Sigmoid colon (tissue), 3 donors: ENCODE measurements around the gene ZNF212.

Experiments
- POLR2A ChIP-seq, 2 donors: fragments of 450-650 bp; IDR thresholded peaks; one replicate each; pipeline ENCODE4 v1.6.1; 2016; ENCODE audit warnings: antibody characterized with exemption in 2 of 2, mild to moderate bottlenecking in 2 of 2, moderate library complexity in 2 of 2
- TF ChIP-seq, protein P1 (sequence below), 4 experiments: fragments of 450-650 bp in 3 of 4; fragments of 200-600 bp in 1 of 4; IDR thresholded peaks; one replicate each; pipeline ENCODE4 v1.5.1; 2016 to 2019; ENCODE audit warnings: antibody characterized with exemption in 4 of 4, mild to moderate bottlenecking in 3 of 4, moderate library complexity in 2 of 4

DNA sequence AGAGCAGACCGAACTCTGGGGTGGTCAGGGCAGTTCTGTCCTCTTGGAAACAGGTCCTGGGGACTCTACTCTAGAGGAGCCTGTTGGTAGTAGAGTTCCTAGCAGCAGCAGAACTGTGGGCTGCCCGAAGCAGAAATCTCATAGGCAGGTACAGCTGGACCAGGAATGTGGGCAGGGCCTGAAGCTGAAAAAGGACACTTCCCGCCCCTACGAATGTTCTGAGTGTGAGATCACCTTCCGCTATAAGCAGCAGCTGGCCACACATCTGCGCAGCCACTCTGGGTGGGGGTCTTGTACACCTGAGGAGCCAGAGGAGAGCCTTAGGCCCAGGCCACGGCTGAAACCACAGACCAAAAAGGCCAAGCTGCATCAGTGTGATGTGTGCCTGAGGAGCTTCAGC lies 14.2 kb downstream of the ZNF212 start:
- TF ChIP-seq, protein P1, sequence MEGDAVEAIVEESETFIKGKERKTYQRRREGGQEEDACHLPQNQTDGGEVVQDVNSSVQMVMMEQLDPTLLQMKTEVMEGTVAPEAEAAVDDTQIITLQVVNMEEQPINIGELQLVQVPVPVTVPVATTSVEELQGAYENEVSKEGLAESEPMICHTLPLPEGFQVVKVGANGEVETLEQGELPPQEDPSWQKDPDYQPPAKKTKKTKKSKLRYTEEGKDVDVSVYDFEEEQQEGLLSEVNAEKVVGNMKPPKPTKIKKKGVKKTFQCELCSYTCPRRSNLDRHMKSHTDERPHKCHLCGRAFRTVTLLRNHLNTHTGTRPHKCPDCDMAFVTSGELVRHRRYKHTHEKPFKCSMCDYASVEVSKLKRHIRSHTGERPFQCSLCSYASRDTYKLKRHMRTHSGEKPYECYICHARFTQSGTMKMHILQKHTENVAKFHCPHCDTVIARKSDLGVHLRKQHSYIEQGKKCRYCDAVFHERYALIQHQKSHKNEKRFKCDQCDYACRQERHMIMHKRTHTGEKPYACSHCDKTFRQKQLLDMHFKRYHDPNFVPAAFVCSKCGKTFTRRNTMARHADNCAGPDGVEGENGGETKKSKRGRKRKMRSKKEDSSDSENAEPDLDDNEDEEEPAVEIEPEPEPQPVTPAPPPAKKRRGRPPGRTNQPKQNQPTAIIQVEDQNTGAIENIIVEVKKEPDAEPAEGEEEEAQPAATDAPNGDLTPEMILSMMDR (IDR thresholded peaks at IDR 0.05), result no peak
- TF ChIP-seq POLR2A (IDR thresholded peaks at IDR 0.05), result no peak
